ENCODE measurements around the gene IDH3A.

IDH3A gene

GRCh38 chr15:78201281-78202190 is 52.4 kb downstream of the IDH3A start:
- H3K4me3 ChIP-seq (ENCODE audit: control insufficient read depth, low read depth, low read length): no peak overlapping the region
- DNase-seq (ENCODE audit: low read depth): no peak
- no peak for TF ChIP-seq CTCF (conservative IDR thresholded peaks at IDR 0.05; ENCODE audit: control insufficient read depth, insufficient read depth, low read depth, low read length)

- H3K4me3 ChIP-seq (ENCODE audit: control insufficient read depth, low read depth, low read length): no peak overlapping the region
- DNase-seq (ENCODE audit: low read depth): no peak
- no peak for TF ChIP-seq CTCF (conservative IDR thresholded peaks at IDR 0.05; ENCODE audit: control insufficient read depth, insufficient read depth, low read depth, low read length)
These were observed 54.4 kb downstream of the IDH3A start for GRCh38 chr15:78203346-78204225.

- no peak overlapping the region for H3K4me3 ChIP-seq (ENCODE audit: control insufficient read depth, low read depth, low read length)
- no peak for TF ChIP-seq CTCF (conservative IDR thresholded peaks at IDR 0.05; ENCODE audit: control insufficient read depth, insufficient read depth, low read depth, low read length)
- no peak for DNase-seq (ENCODE audit: low read depth)
These were observed 55.5 kb downstream of the IDH3A start for GRCh38 chr15:78204351-78205309.

GRCh38 chr15:78205337-78205736 is 56.2 kb downstream of the IDH3A start:
- TF ChIP-seq CTCF (conservative IDR thresholded peaks at IDR 0.05; ENCODE audit: control insufficient read depth, insufficient read depth, low read depth, low read length): no peak
- no peak for DNase-seq (ENCODE audit: low read depth)
- no peak overlapping the region for H3K4me3 ChIP-seq (ENCODE audit: control insufficient read depth, low read depth, low read length)

- DNase-seq (ENCODE audit: low read depth): no peak
- H3K4me3 ChIP-seq (ENCODE audit: control insufficient read depth, low read depth, low read length): no peak overlapping the region
- no peak for TF ChIP-seq CTCF (conservative IDR thresholded peaks at IDR 0.05; ENCODE audit: control insufficient read depth, insufficient read depth, low read depth, low read length)
These were observed 56.7 kb downstream of the IDH3A start for GRCh38 chr15:78205856-78206255.

Measured in fibroblast of mammary gland (primary cell).